Measurements from ENCODE around the gene MACROD2. TPM values are rescaled to one million over a fixed set of nuclear protein-coding genes. Genes with fewer than 3 reads are reported as not detected.

The MACROD2 gene
- total and polyA plus RNA-seq, 11 donors: 0.54 to 5.4 (median 2.4) TPM

GRCh38 chr20:14845199-14846160, 850.2 kb downstream of the MACROD2 start:
- ATAC-seq (no peak), DNase-seq (no peak)
- intact Hi-C loops (cut with DNase I): loop anchor here in 1 of 10 donors (2.0 kb wide), 1 partner anchor 47 kb away; no protein-coding TSS in a partner anchor
- Histone ChIP-seq H3K27ac (no peak overlapping the region), H3K27me3 (no peaks in the 10 kb centered on the region), H3K9me3 (peaks cover 0 to 2% (median 0%) of the 10 kb centered on the region in 12 donors), H3K4me3 (no peak overlapping the region), H3K4me1 (no peaks in the 10 kb centered on the region), H3K36me3 (no peaks in the 10 kb centered on the region)
- no peak for TF ChIP-seq CTCF (IDR thresholded peaks at IDR 0.05)
- no peak for TF ChIP-seq POLR2A (IDR thresholded peaks at IDR 0.05)
- 72 to 82% (median 79%) methylated on average over 2 of the region's 2 CpGs for WGBS, 4 donors

- H3K27ac ChIP-seq: no peak overlapping the region
- no peak for ATAC-seq
Observed at GRCh38 chr20:14848806-14849205, 853.5 kb downstream of the MACROD2 start.

GRCh38 chr20:14853079-14853478, 857.8 kb downstream of the MACROD2 start:
- TF ChIP-seq CTCF (IDR thresholded peaks at IDR 0.05): no peak
- TF ChIP-seq POLR2A (IDR thresholded peaks at IDR 0.05): no peak
- Histone ChIP-seq H3K4me1 (no peaks in the 10 kb centered on the region), H3K27ac (no peak overlapping the region), H3K27me3 (no peaks in the 10 kb centered on the region), H3K36me3 (no peaks in the 10 kb centered on the region), H3K9me3 (no peaks in the 10 kb centered on the region), H3K4me3 (no peak overlapping the region)
- DNase-seq (no peak), ATAC-seq (no peak)
- 67 to 83% (median 76%) methylated on average over 2 of the region's 2 CpGs for WGBS, 4 donors
- intact Hi-C loops (cut with DNase I): no loop called here

More at GRCh38 chr20:14848806-14849205, 853.5 kb downstream of the MACROD2 start:
- intact Hi-C loops (cut with DNase I): no loop called here
- WGBS, 4 donors: 62 to 72% (median 68%) methylated on average over 4 of the region's 4 CpGs
- no peak for DNase-seq
- Histone ChIP-seq H3K27me3 (no peaks in the 10 kb centered on the region), H3K4me3 (no peak overlapping the region), H3K9me3 (no peaks in the 10 kb centered on the region), H3K4me1 (no peaks in the 10 kb centered on the region), H3K36me3 (no peaks in the 10 kb centered on the region)
- no peak for TF ChIP-seq CTCF (IDR thresholded peaks at IDR 0.05)
- no peak for TF ChIP-seq POLR2A (IDR thresholded peaks at IDR 0.05)

- Histone ChIP-seq H3K27ac (no peak overlapping the region), H3K27me3 (no peaks in the 10 kb centered on the region), H3K9me3 (no peaks in the 10 kb centered on the region), H3K36me3 (no peaks in the 10 kb centered on the region), H3K4me1 (no peaks in the 10 kb centered on the region), H3K4me3 (no peak overlapping the region)
- ATAC-seq (no peak), DNase-seq (no peak)
- TF ChIP-seq CTCF (IDR thresholded peaks at IDR 0.05): no peak
- TF ChIP-seq POLR2A (IDR thresholded peaks at IDR 0.05): no peak
- intact Hi-C loops (cut with DNase I): no loop called here
- 87 to 96% (median 92%) methylated on average over 2 of the region's 2 CpGs for WGBS, 4 donors
Observed at GRCh38 chr20:14855171-14855570, 859.9 kb downstream of the MACROD2 start.
